ENCODE data around the gene SLC1A2. TPM values are rescaled to one million over a fixed set of nuclear protein-coding genes. Genes with fewer than 3 reads are reported as not detected.

Gene SLC1A2
- total RNA-seq, 2 donors from 2014 or later: 0.54 to 0.78 TPM

DNA sequence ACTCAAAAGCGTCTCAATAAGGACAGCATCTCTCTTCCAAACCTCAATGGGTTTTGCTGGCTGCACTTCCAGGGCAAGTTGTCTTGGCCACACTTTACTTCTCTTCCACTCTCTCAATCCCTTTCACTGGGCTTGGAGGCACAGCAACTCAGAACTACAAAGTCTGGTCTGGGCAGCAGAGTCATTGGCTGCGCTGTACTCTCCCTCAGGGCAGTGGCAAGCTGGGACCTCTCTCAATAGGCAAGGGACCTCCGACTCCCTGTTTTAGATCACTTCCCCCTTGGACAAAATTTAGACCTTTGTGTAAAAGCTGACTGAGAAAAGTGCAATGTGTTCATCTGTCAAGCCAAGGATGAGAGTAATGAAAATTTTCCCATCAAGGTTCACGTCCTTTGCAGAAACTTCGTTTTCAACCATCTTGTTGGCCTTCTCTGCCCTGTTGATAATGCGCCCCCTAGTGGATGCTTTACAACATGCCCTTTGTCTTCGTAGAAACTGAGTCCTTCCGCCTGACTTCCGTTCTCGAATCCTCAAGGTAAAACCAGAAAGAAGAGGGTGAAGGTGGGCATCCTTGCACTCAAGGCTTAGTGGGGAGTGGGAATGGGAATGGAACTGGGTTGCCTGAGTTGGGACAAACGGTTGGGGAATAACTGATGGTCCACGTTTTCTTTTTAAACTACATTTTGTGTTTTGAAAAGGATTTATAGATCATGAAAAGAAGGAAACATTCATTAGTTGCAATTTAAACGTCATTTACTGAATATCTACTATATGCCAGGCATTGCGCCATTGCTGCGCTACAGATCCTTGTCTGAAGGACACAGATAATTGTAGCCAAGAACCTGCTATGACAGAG, 181.3 kb downstream of the SLC1A2 start:
- no peak for ATAC-seq (ENCODE audit: insufficient number of reproducible peaks, low FRiP score, low read depth)
- Histone ChIP-seq H3K36me3 (no peaks in the 10 kb centered on the region), H3K27ac (no peak overlapping the region), H3K27me3 (replicated peaks; ENCODE audit: insufficient read depth) (no peaks in the 10 kb centered on the region), H3K4me1 (ENCODE audit: control insufficient read depth in 1 of 2, low read depth in 2 of 2) (peaks cover 0 to 14% of the 10 kb centered on the region in 2 donors), H3K9me3 (no peaks in the 10 kb centered on the region), H3K4me3 (no peak overlapping the region)
- TF ChIP-seq, protein P1, sequence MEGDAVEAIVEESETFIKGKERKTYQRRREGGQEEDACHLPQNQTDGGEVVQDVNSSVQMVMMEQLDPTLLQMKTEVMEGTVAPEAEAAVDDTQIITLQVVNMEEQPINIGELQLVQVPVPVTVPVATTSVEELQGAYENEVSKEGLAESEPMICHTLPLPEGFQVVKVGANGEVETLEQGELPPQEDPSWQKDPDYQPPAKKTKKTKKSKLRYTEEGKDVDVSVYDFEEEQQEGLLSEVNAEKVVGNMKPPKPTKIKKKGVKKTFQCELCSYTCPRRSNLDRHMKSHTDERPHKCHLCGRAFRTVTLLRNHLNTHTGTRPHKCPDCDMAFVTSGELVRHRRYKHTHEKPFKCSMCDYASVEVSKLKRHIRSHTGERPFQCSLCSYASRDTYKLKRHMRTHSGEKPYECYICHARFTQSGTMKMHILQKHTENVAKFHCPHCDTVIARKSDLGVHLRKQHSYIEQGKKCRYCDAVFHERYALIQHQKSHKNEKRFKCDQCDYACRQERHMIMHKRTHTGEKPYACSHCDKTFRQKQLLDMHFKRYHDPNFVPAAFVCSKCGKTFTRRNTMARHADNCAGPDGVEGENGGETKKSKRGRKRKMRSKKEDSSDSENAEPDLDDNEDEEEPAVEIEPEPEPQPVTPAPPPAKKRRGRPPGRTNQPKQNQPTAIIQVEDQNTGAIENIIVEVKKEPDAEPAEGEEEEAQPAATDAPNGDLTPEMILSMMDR (IDR thresholded peaks at IDR 0.05): peak; percentile 56
- no peak for DNase-seq (ENCODE audit: low spot score)

DNA sequence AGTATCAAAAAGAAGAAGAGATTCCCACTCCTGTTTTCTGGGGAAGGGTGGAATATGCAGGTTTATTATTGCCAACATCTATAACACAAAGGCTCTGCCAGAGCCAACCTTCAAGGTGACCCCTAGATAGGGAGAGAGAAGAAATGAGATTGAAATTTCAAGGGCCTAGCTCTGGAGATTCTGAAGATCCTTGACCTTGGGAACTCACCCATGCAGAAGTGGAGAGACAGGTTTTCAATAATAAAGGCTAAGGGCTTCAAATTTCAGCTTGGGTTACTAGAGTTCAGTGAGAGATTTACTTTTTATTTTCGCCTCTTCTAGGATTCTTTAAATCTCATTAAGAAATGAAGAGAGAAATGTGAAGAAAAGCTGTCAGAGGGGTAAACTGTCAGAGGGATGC, 182.0 kb downstream of the SLC1A2 start:
- TF ChIP-seq, protein P1 (IDR thresholded peaks at IDR 0.05): no peak
- H3K27me3 ChIP-seq (replicated peaks; ENCODE audit: insufficient read depth): no peaks in the 10 kb centered on the region
- H3K4me1 ChIP-seq (ENCODE audit: control insufficient read depth in 1 of 2, low read depth in 2 of 2): peaks cover 0 to 19% of the 10 kb centered on the region in 2 donors
- no peaks in the 10 kb centered on the region for H3K36me3 ChIP-seq
- no peak overlapping the region for H3K27ac ChIP-seq
- H3K4me3 ChIP-seq: no peak overlapping the region
- DNase-seq (ENCODE audit: low spot score) (no peak), ATAC-seq (ENCODE audit: insufficient number of reproducible peaks, low FRiP score, low read depth) (no peak)
- H3K9me3 ChIP-seq: no peaks in the 10 kb centered on the region

DNA sequence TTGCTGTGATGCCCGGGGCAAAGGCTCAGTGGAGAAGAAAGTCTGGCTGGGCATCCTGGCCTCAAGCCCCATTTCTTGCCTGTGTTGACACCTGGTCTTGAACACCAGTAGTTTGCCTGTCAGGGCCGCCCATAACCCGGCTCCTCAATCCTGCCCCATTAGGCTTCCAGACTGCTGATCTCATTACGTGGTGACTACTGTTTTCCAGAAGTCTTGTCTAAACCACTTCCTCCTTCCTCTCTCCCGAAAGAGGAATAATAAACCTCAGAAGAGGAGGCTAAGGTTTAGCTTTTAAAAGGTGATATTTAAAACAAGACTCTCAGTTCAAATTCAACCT, 182.7 kb downstream of the SLC1A2 start:
- TF ChIP-seq, protein P1 (IDR thresholded peaks at IDR 0.05): no peak
- ATAC-seq (ENCODE audit: insufficient number of reproducible peaks, low FRiP score, low read depth) (no peak), DNase-seq (ENCODE audit: low spot score) (no peak)
- no peak overlapping the region for H3K27ac ChIP-seq
- no peaks in the 10 kb centered on the region for H3K36me3 ChIP-seq
- H3K4me1 ChIP-seq (ENCODE audit: control insufficient read depth in 1 of 2, low read depth in 2 of 2): peaks cover 0 to 19% of the 10 kb centered on the region in 2 donors
- no peak overlapping the region for H3K4me3 ChIP-seq
- no peaks in the 10 kb centered on the region for H3K9me3 ChIP-seq
- no peaks in the 10 kb centered on the region for H3K27me3 ChIP-seq (replicated peaks; ENCODE audit: insufficient read depth)

DNA sequence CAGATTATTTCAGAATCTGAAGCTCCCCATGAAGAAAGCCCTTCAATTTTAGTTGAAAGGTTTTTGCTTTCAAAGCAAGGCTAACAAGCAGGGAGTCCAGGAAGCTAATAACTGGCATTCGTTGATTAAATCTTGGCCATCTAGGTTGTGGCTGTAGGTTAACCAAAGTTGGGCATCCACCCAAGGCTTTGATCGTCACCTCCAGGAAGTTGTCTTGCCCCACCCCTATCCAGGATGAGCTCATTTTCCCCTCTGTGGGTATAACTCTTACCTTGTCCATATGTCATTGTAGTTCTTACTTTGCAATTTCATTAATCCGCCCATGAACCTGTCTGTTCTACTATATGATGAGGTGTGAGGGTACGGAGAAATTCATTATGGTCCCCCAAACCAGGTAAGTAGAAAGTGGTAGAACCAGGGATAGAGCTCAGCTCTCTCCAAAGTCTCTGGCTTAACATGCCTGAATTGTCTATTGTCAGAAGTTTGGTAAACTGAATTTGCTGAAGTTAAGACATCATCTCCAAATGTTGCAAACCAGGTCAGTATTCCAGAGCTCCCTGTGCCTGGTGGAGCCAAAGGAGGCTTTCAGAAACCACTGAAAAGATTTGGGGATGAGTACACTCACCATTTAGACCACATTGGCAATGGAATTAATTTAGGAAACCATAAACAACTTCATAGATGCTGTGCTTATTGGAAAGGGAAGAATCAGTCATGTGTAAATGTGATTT, 183.3 kb downstream of the SLC1A2 start:
- no peak overlapping the region for H3K4me3 ChIP-seq
- no peak overlapping the region for H3K27ac ChIP-seq
- peaks cover 0 to 19% of the 10 kb centered on the region in 2 donors for H3K4me1 ChIP-seq (ENCODE audit: control insufficient read depth in 1 of 2, low read depth in 2 of 2)

DNA sequence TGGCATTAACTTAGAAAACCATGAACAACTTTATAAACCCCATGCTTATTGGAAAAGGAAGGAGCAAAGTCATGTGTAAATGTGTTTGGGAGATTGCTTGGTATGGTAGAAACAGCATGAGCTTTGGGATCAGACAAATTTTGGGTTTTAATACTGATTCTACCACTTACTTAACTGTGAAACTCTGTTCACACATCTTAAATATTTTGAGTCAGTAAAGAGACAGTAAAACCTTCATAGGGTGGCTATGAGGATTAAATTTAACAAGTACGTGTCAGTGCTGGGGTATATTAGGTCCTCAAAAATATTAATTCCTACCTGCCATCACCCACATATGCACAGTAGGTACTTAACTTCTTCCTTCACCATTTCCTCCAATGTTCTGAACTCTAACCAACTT, 183.9 kb downstream of the SLC1A2 start:
- Histone ChIP-seq H3K4me3 (no peak overlapping the region), H3K4me1 (ENCODE audit: control insufficient read depth in 1 of 2, low read depth in 2 of 2) (peaks cover 0 to 19% of the 10 kb centered on the region in 2 donors), H3K27ac (no peak overlapping the region), H3K27me3 (replicated peaks; ENCODE audit: insufficient read depth) (no peaks in the 10 kb centered on the region), H3K36me3 (no peaks in the 10 kb centered on the region), H3K9me3 (no peaks in the 10 kb centered on the region)
- TF ChIP-seq, protein P1 (IDR thresholded peaks at IDR 0.05): no peak
- no peak for ATAC-seq (ENCODE audit: insufficient number of reproducible peaks, low FRiP score, low read depth)
- no peak for DNase-seq (ENCODE audit: low spot score)

More for the DNA sequence above, 183.3 kb downstream of the SLC1A2 start:
- no peaks in the 10 kb centered on the region for H3K36me3 ChIP-seq
- H3K9me3 ChIP-seq: no peaks in the 10 kb centered on the region
- TF ChIP-seq, protein P1 (IDR thresholded peaks at IDR 0.05): no peak
- no peaks in the 10 kb centered on the region for H3K27me3 ChIP-seq (replicated peaks; ENCODE audit: insufficient read depth)
- DNase-seq (ENCODE audit: low spot score) (no peak), ATAC-seq (ENCODE audit: insufficient number of reproducible peaks, low FRiP score, low read depth) (no peak)
